ENCODE measurements around the gene ARVCF.

- TF ChIP-seq CTCF (IDR thresholded peaks at IDR 0.05) (no peak), POLR2A (IDR thresholded peaks at IDR 0.05) (no peak), POLR2AphosphoS5 (IDR thresholded peaks at IDR 0.05) (no peak)
Measured at GRCh38 chr22:19988331-19988808, 28.3 kb downstream of the ARVCF start.
